Stimulated activated CD4-positive, alpha-beta T cell treated with anti-CD3 and anti-CD28 coated beads, Interleukin-4, amount 100 ng/mL, for 48 hours (primary cell): Measurements from ENCODE around the gene ADGRL3.

Experiments
- DNase-seq, 2 donors: peaks; one replicate each; pipeline ENCODE4 v3.0.0-alpha.2; 2020; ENCODE audit warnings: low read depth in 2 of 2

Gene ADGRL3

GRCh38 chr4:61992351-61992750, 792.2 kb downstream of the ADGRL3 start:
- no peak for DNase-seq

GRCh38 chr4:61994036-61994435, 793.9 kb downstream of the ADGRL3 start:
- DNase-seq, result no peak

GRCh38 chr4:61995717-61996340, 795.7 kb downstream of the ADGRL3 start:
- DNase-seq, result no peak

GRCh38 chr4:61996943-61997342, 796.8 kb downstream of the ADGRL3 start:
- DNase-seq, result no peak

GRCh38 chr4:61997831-61998230, 797.7 kb downstream of the ADGRL3 start:
- no peak for DNase-seq

- no peak for DNase-seq
Measured at GRCh38 chr4:62003695-62004094, 803.6 kb downstream of the ADGRL3 start.

GRCh38 chr4:62004881-62005280, 804.8 kb downstream of the ADGRL3 start:
- DNase-seq, result no peak

GRCh38 chr4:62006108-62006507, 806.0 kb downstream of the ADGRL3 start:
- no peak for DNase-seq

GRCh38 chr4:62015043-62015739, 815.1 kb downstream of the ADGRL3 start:
- no peak for DNase-seq

- DNase-seq, result no peak
Measured at GRCh38 chr4:62018537-62018936, 818.4 kb downstream of the ADGRL3 start.

- no peak for DNase-seq
Measured at GRCh38 chr4:62023633-62024032, 823.5 kb downstream of the ADGRL3 start.

GRCh38 chr4:62028745-62029144, 828.6 kb downstream of the ADGRL3 start:
- DNase-seq, result no peak

- no peak for DNase-seq
Measured at GRCh38 chr4:62030958-62031357, 830.8 kb downstream of the ADGRL3 start.

- DNase-seq, result no peak
Measured at GRCh38 chr4:62037571-62037970, 837.4 kb downstream of the ADGRL3 start.

GRCh38 chr4:62051332-62051731, 851.2 kb downstream of the ADGRL3 start:
- no peak for DNase-seq

- no peak for DNase-seq
Measured at GRCh38 chr4:62053974-62054373, 853.8 kb downstream of the ADGRL3 start.

- no peak for DNase-seq
Measured at GRCh38 chr4:62057031-62057430, 856.9 kb downstream of the ADGRL3 start.

GRCh38 chr4:62058571-62058970, 858.4 kb downstream of the ADGRL3 start:
- no peak for DNase-seq

GRCh38 chr4:62070291-62070852, 870.2 kb downstream of the ADGRL3 start:
- DNase-seq, result no peak

- DNase-seq, result no peak
Measured at GRCh38 chr4:62075089-62075488, 875.0 kb downstream of the ADGRL3 start.

GRCh38 chr4:62075521-62075920, 875.4 kb downstream of the ADGRL3 start:
- no peak for DNase-seq

- no peak for DNase-seq
Measured at GRCh38 chr4:62077406-62077805, 877.3 kb downstream of the ADGRL3 start.

- no peak for DNase-seq
Measured at GRCh38 chr4:62080431-62080830, 880.3 kb downstream of the ADGRL3 start.
